Endothelial cell (in vitro differentiated cells): Measurements from ENCODE around the gene FHAD1. TPM values are rescaled to one million over a fixed set of nuclear protein-coding genes. Genes with fewer than 3 reads are reported as not detected.

Source experiments
- DNase-seq: peaks from one replicate; pipeline ENCODE4 v3.0.0; 2021; ENCODE audit warnings: low spot score
- H3K27ac Mint-ChIP-seq: one replicate; pipeline ENCODE4 v1.8.0; 2021; ENCODE audit warnings: mixed read lengths, inconsistent platforms; ENCODE audit not compliant: unreplicated experiment
- H3K27me3 Mint-ChIP-seq: one replicate; pipeline ENCODE4 v1.8.0; 2021; ENCODE audit warnings: mild to moderate bottlenecking, moderate library complexity, mixed read lengths, inconsistent platforms; ENCODE audit not compliant: unreplicated experiment
- H3K36me3 Mint-ChIP-seq: one replicate; pipeline ENCODE4 v1.8.0; 2021; ENCODE audit warnings: mild to moderate bottlenecking, low read depth, mixed read lengths, inconsistent platforms; ENCODE audit not compliant: unreplicated experiment
- H3K4me1 Mint-ChIP-seq: one replicate; pipeline ENCODE4 v1.8.0; 2021; ENCODE audit warnings: mild to moderate bottlenecking, mixed read lengths, inconsistent platforms; ENCODE audit not compliant: unreplicated experiment
- H3K4me3 Mint-ChIP-seq: one replicate; pipeline ENCODE4 v1.8.0; 2021; ENCODE audit warnings: mild to moderate bottlenecking, mixed read lengths, inconsistent platforms; ENCODE audit not compliant: unreplicated experiment
- H3K9me3 Mint-ChIP-seq: one replicate; pipeline ENCODE4 v1.8.0; 2021; ENCODE audit warnings: mixed read lengths, inconsistent platforms; ENCODE audit not compliant: unreplicated experiment
- CTCF ChIP-seq: fragments of 200-600 bp; sonication (generic); IDR thresholded peaks from one replicate; pipeline ENCODE4 v1.5.0; 2021; ENCODE audit warnings: antibody characterized with exemption; ENCODE audit not compliant: unreplicated experiment
- total RNA-seq: library from RNA; stranded (reverse); fragmentation: NEBNext Ultra II Directional; extraction: Animal tissue kit (Norgen Biotek cat#: 25700); gene quantifications from one replicate; pipeline ENCODE4 v1.2.1, GENCODE V29; 2021; ENCODE audit not compliant: unreplicated experiment

Gene FHAD1
- total RNA-seq, 1 donor from 2014 or later, result 2.1 TPM

GRCh38 chr1:15226388-15227255 is 20.4 kb upstream of the FHAD1 start:
- H3K4me1 Mint-ChIP-seq, result peaks cover 21% of the 10 kb centered on the region
- no peaks in the 10 kb centered on the region for H3K9me3 Mint-ChIP-seq
- no peak for TF ChIP-seq CTCF
- no peak overlapping the region for H3K27ac Mint-ChIP-seq
- no peak for DNase-seq
- no peak overlapping the region for H3K4me3 Mint-ChIP-seq
- H3K36me3 Mint-ChIP-seq, result peaks cover 5% of the 10 kb centered on the region
- peaks cover 3% of the 10 kb centered on the region for H3K27me3 Mint-ChIP-seq

GRCh38 chr1:15229707-15230131 is 17.3 kb upstream of the FHAD1 start:
- Mint-ChIP-seq H3K36me3 (peaks cover 3% of the 10 kb centered on the region), H3K4me3 (no peak overlapping the region), H3K9me3 (no peaks in the 10 kb centered on the region), H3K27me3 (peaks cover 3% of the 10 kb centered on the region), H3K4me1 (peaks cover 13% of the 10 kb centered on the region), H3K27ac (no peak overlapping the region)
- TF ChIP-seq CTCF, result no peak
- no peak for DNase-seq

GRCh38 chr1:15231714-15232201 is 15.3 kb upstream of the FHAD1 start:
- Mint-ChIP-seq H3K4me1 (peaks cover 9% of the 10 kb centered on the region), H3K9me3 (no peaks in the 10 kb centered on the region), H3K27ac (no peak overlapping the region), H3K27me3 (peaks cover 3% of the 10 kb centered on the region), H3K36me3 (peaks cover 3% of the 10 kb centered on the region), H3K4me3 (no peak overlapping the region)
- no peak for TF ChIP-seq CTCF
- no peak for DNase-seq

GRCh38 chr1:15233689-15234088 is 13.3 kb upstream of the FHAD1 start:
- Mint-ChIP-seq H3K27me3 (peaks cover 4% of the 10 kb centered on the region), H3K27ac (no peak overlapping the region), H3K9me3 (no peaks in the 10 kb centered on the region), H3K36me3 (peaks cover 4% of the 10 kb centered on the region), H3K4me1 (peaks cover 3% of the 10 kb centered on the region), H3K4me3 (no peak overlapping the region)
- DNase-seq, result no peak
- no peak for TF ChIP-seq CTCF

GRCh38 chr1:15236321-15236721 is 10.7 kb upstream of the FHAD1 start:
- no peak overlapping the region for H3K27ac Mint-ChIP-seq
- no peaks in the 10 kb centered on the region for H3K9me3 Mint-ChIP-seq
- no peak for TF ChIP-seq CTCF
- no peak overlapping the region for H3K4me3 Mint-ChIP-seq
- peaks cover 3% of the 10 kb centered on the region for H3K4me1 Mint-ChIP-seq
- DNase-seq, result no peak
- H3K27me3 Mint-ChIP-seq, result peaks cover 4% of the 10 kb centered on the region
- peaks cover 4% of the 10 kb centered on the region for H3K36me3 Mint-ChIP-seq
